Hepatocyte (in vitro differentiated cells): ENCODE results near the gene ADAMTS14.

Source experiments
- CTCF ChIP-seq: fragments of 200-600 bp; sonication (generic); IDR thresholded peaks from 2 replicates; pipeline ENCODE4 v1.5.1; 2016; ENCODE audit warnings: antibody characterized with exemption, mild to moderate bottlenecking; ENCODE audit not compliant: poor library complexity
- EZH2 ChIP-seq: fragments of 200-600 bp; sonication (generic); IDR thresholded peaks from 2 replicates; pipeline ENCODE4 v1.6.1; 2016; ENCODE audit warnings: antibody characterized with exemption, mild to moderate bottlenecking, borderline replicate concordance
- EZH2phosphoT487 ChIP-seq: fragments of 200-600 bp; sonication (generic); IDR thresholded peaks from one replicate; pipeline ENCODE4 v1.6.1; 2018; ENCODE audit warnings: antibody characterized with exemption, mild to moderate bottlenecking, low read depth, moderate library complexity; ENCODE audit not compliant: unreplicated experiment, severe bottlenecking

- TF ChIP-seq CTCF (no peak), EZH2 (no peak), EZH2phosphoT487 (no peak)
Observed at GRCh38 chr10:70675496-70676161, 3.3 kb downstream of the ADAMTS14 start.
